NCI-H446 treated with DMSO at 0.1 percent for 48 hours (cell line): ENCODE data around the gene GPR107.

Source experiments
- DNase-seq: peaks from one replicate; lab custom pipeline; 2025; lab: John Stamatoyannopoulos, UW

GPR107 gene

GRCh38 chr9:130054325-130054786 lies 650 bp downstream of the GPR107 start:
- DNase-seq, result no peak

- no peak for DNase-seq
Observed at GRCh38 chr9:130054820-130055219, 1.1 kb downstream of the GPR107 start.

GRCh38 chr9:130058154-130058553 lies 4.4 kb downstream of the GPR107 start:
- no peak for DNase-seq

GRCh38 chr9:130058887-130059286 lies 5.2 kb downstream of the GPR107 start:
- peak; percentile 19 for DNase-seq

GRCh38 chr9:130060296-130060695 lies 6.6 kb downstream of the GPR107 start:
- DNase-seq, result no peak

GRCh38 chr9:130062750-130063149 lies 9.0 kb downstream of the GPR107 start:
- no peak for DNase-seq

GRCh38 chr9:130064621-130065020 lies 10.9 kb downstream of the GPR107 start:
- no peak for DNase-seq

- DNase-seq, result no peak
Observed at GRCh38 chr9:130069048-130069447, 15.3 kb downstream of the GPR107 start.

GRCh38 chr9:130072515-130073235 lies 19.0 kb downstream of the GPR107 start:
- DNase-seq, result no peak

- DNase-seq, result no peak
Observed at GRCh38 chr9:130073373-130073772, 19.7 kb downstream of the GPR107 start.

- no peak for DNase-seq
Observed at GRCh38 chr9:130078547-130078946, 24.8 kb downstream of the GPR107 start.

- DNase-seq, result no peak
Observed at GRCh38 chr9:130084337-130084736, 30.6 kb downstream of the GPR107 start.

GRCh38 chr9:130088051-130088450 lies 34.3 kb downstream of the GPR107 start:
- DNase-seq, result no peak

- DNase-seq, result no peak
Observed at GRCh38 chr9:130089141-130089540, 35.4 kb downstream of the GPR107 start.

- DNase-seq, result no peak
Observed at GRCh38 chr9:130090915-130091314, 37.2 kb downstream of the GPR107 start.

GRCh38 chr9:130092910-130093309 lies 39.2 kb downstream of the GPR107 start:
- DNase-seq, result no peak

GRCh38 chr9:130095872-130096271 lies 42.2 kb downstream of the GPR107 start:
- DNase-seq, result no peak

GRCh38 chr9:130100681-130101080 lies 47.0 kb downstream of the GPR107 start:
- no peak for DNase-seq

- no peak for DNase-seq
Observed at GRCh38 chr9:130101915-130102314, 48.2 kb downstream of the GPR107 start.

- no peak for DNase-seq
Observed at GRCh38 chr9:130104491-130105193, 50.9 kb downstream of the GPR107 start.

- no peak for DNase-seq
Observed at GRCh38 chr9:130106860-130107233, 53.1 kb downstream of the GPR107 start.

GRCh38 chr9:130107234-130107861 lies 53.6 kb downstream of the GPR107 start:
- DNase-seq, result peak; percentile 10

- no peak for DNase-seq
Observed at GRCh38 chr9:130107955-130108354, 54.2 kb downstream of the GPR107 start.
